Activated CD4-positive, alpha-beta T cell treated with anti-CD3 and anti-CD28 coated beads, Interleukin-2, amount 10 ng/mL, durations not matched to agents 24 days and 14 days (primary cell): ENCODE data around the gene MYBPC1. TPM values are rescaled to one million over a fixed set of nuclear protein-coding genes. Genes with fewer than 3 reads are reported as not detected.

ENCODE experiments used
- DNase-seq: peaks from one replicate; pipeline ENCODE4 v3.0.0; 2022
- H3K27ac Mint-ChIP-seq: one replicate; pipeline ENCODE4 v1.8.0; 2022; ENCODE audit warnings: mild to moderate bottlenecking, mixed read lengths
- H3K27me3 Mint-ChIP-seq: one replicate; pipeline ENCODE4 v1.8.0; 2022; ENCODE audit warnings: mixed read lengths
- H3K36me3 Mint-ChIP-seq: one replicate; pipeline ENCODE4 v1.8.0; 2022; ENCODE audit warnings: low read depth, mild to moderate bottlenecking, mixed read lengths
- H3K4me1 Mint-ChIP-seq: one replicate; pipeline ENCODE4 v1.8.0; 2021; ENCODE audit warnings: mixed read lengths
- H3K4me3 Mint-ChIP-seq: one replicate; pipeline ENCODE4 v1.8.0; 2022; ENCODE audit warnings: mild to moderate bottlenecking, moderate library complexity, mixed read lengths
- H3K9me3 Mint-ChIP-seq: one replicate; pipeline ENCODE4 v1.8.0; 2021; ENCODE audit warnings: mixed read lengths
- intact Hi-C: fragments of 100-400 bp; cut with micrococcal nuclease; formaldehyde crosslinking; loops from one replicate; pipeline ENCODE4 v1.15.1; 2023
- total RNA-seq: library from RNA; stranded (reverse); gene quantifications from 2 replicates; pipeline ENCODE4 v1.2.3, GENCODE V29; 2022

MYBPC1 gene
- total RNA-seq, 1 donor from 2014 or later, result not detected

GRCh38 chr12:101698800-101699347 is 104.1 kb downstream of the MYBPC1 start:
- Mint-ChIP-seq H3K27ac (no peak overlapping the region), H3K4me3 (peak overlapping the region; percentile 87), H3K27me3 (peaks cover 21% of the 10 kb centered on the region), H3K4me1 (peaks cover 18% of the 10 kb centered on the region), H3K36me3 (no peaks in the 10 kb centered on the region), H3K9me3 (no peaks in the 10 kb centered on the region)
- intact Hi-C loops, result loop anchor here (5.0 kb wide), 2 partner anchors 43 to 133 kb away; partner anchors contain the start of gene GNPTAB
- no peak for DNase-seq

GRCh38 chr12:101700299-101700820 is 105.6 kb downstream of the MYBPC1 start:
- H3K36me3 Mint-ChIP-seq, result no peaks in the 10 kb centered on the region
- H3K27me3 Mint-ChIP-seq, result peaks cover 18% of the 10 kb centered on the region
- H3K4me3 Mint-ChIP-seq, result no peak overlapping the region
- intact Hi-C loops, result no loop called here
- no peak overlapping the region for H3K27ac Mint-ChIP-seq
- no peaks in the 10 kb centered on the region for H3K9me3 Mint-ChIP-seq
- H3K4me1 Mint-ChIP-seq, result peaks cover 16% of the 10 kb centered on the region
- DNase-seq, result no peak

GRCh38 chr12:101703487-101703886 is 108.7 kb downstream of the MYBPC1 start:
- Mint-ChIP-seq H3K27me3 (peaks cover 18% of the 10 kb centered on the region), H3K9me3 (no peaks in the 10 kb centered on the region), H3K4me1 (peaks cover 10% of the 10 kb centered on the region), H3K4me3 (no peak overlapping the region), H3K27ac (no peak overlapping the region), H3K36me3 (no peaks in the 10 kb centered on the region)
- no peak for DNase-seq
- intact Hi-C loops, result no loop called here

GRCh38 chr12:101706403-101706802 is 111.6 kb downstream of the MYBPC1 start:
- H3K9me3 Mint-ChIP-seq, result no peaks in the 10 kb centered on the region
- intact Hi-C loops, result no loop called here
- H3K4me3 Mint-ChIP-seq, result no peak overlapping the region
- H3K4me1 Mint-ChIP-seq, result peaks cover 10% of the 10 kb centered on the region
- no peak overlapping the region for H3K27ac Mint-ChIP-seq
- H3K27me3 Mint-ChIP-seq, result peaks cover 2% of the 10 kb centered on the region
- DNase-seq, result no peak
- no peaks in the 10 kb centered on the region for H3K36me3 Mint-ChIP-seq

GRCh38 chr12:101707131-101707782 is 112.5 kb downstream of the MYBPC1 start:
- no peak for DNase-seq
- peaks cover 2% of the 10 kb centered on the region for H3K27me3 Mint-ChIP-seq
- no peaks in the 10 kb centered on the region for H3K36me3 Mint-ChIP-seq
- H3K4me3 Mint-ChIP-seq, result no peak overlapping the region
- intact Hi-C loops, result no loop called here
- H3K9me3 Mint-ChIP-seq, result no peaks in the 10 kb centered on the region
- H3K4me1 Mint-ChIP-seq, result peaks cover 10% of the 10 kb centered on the region
- H3K27ac Mint-ChIP-seq, result no peak overlapping the region

GRCh38 chr12:101710288-101710687 is 115.5 kb downstream of the MYBPC1 start:
- Mint-ChIP-seq H3K27ac (no peak overlapping the region), H3K9me3 (no peaks in the 10 kb centered on the region), H3K4me1 (peaks cover 10% of the 10 kb centered on the region), H3K36me3 (no peaks in the 10 kb centered on the region), H3K4me3 (no peak overlapping the region), H3K27me3 (peaks cover 2% of the 10 kb centered on the region)
- intact Hi-C loops, result no loop called here
- DNase-seq, result no peak

GRCh38 chr12:101713059-101713682 is 118.4 kb downstream of the MYBPC1 start:
- no peaks in the 10 kb centered on the region for H3K36me3 Mint-ChIP-seq
- H3K4me1 Mint-ChIP-seq, result peaks cover 6% of the 10 kb centered on the region
- no peaks in the 10 kb centered on the region for H3K27me3 Mint-ChIP-seq
- DNase-seq, result no peak
- H3K4me3 Mint-ChIP-seq, result no peak overlapping the region
- no peak overlapping the region for H3K27ac Mint-ChIP-seq
- intact Hi-C loops, result no loop called here
- H3K9me3 Mint-ChIP-seq, result no peaks in the 10 kb centered on the region

- Mint-ChIP-seq H3K9me3 (no peaks in the 10 kb centered on the region), H3K27ac (no peak overlapping the region), H3K4me1 (peaks cover 6% of the 10 kb centered on the region), H3K36me3 (no peaks in the 10 kb centered on the region), H3K27me3 (no peaks in the 10 kb centered on the region), H3K4me3 (no peak overlapping the region)
- intact Hi-C loops, result no loop called here
- DNase-seq, result no peak
Measured at GRCh38 chr12:101713930-101714329, 119.2 kb downstream of the MYBPC1 start.

GRCh38 chr12:101714877-101715444 is 120.2 kb downstream of the MYBPC1 start:
- no peaks in the 10 kb centered on the region for H3K9me3 Mint-ChIP-seq
- no peak overlapping the region for H3K4me3 Mint-ChIP-seq
- H3K4me1 Mint-ChIP-seq, result no peaks in the 10 kb centered on the region
- no peak overlapping the region for H3K27ac Mint-ChIP-seq
- H3K27me3 Mint-ChIP-seq, result no peaks in the 10 kb centered on the region
- no peak for DNase-seq
- no peaks in the 10 kb centered on the region for H3K36me3 Mint-ChIP-seq
- intact Hi-C loops, result no loop called here

GRCh38 chr12:101719566-101719965 is 124.8 kb downstream of the MYBPC1 start:
- H3K27ac Mint-ChIP-seq, result no peak overlapping the region
- H3K4me1 Mint-ChIP-seq, result no peaks in the 10 kb centered on the region
- no peak overlapping the region for H3K4me3 Mint-ChIP-seq
- no peaks in the 10 kb centered on the region for H3K9me3 Mint-ChIP-seq
- DNase-seq, result no peak
- intact Hi-C loops, result no loop called here
- no peaks in the 10 kb centered on the region for H3K36me3 Mint-ChIP-seq
- H3K27me3 Mint-ChIP-seq, result no peaks in the 10 kb centered on the region

GRCh38 chr12:101720118-101720517 is 125.3 kb downstream of the MYBPC1 start:
- intact Hi-C loops, result no loop called here
- no peak overlapping the region for H3K27ac Mint-ChIP-seq
- no peaks in the 10 kb centered on the region for H3K36me3 Mint-ChIP-seq
- H3K4me3 Mint-ChIP-seq, result no peak overlapping the region
- DNase-seq, result no peak
- no peaks in the 10 kb centered on the region for H3K9me3 Mint-ChIP-seq
- H3K27me3 Mint-ChIP-seq, result no peaks in the 10 kb centered on the region
- H3K4me1 Mint-ChIP-seq, result no peaks in the 10 kb centered on the region

GRCh38 chr12:101722392-101722791 is 127.6 kb downstream of the MYBPC1 start:
- no peak overlapping the region for H3K4me3 Mint-ChIP-seq
- H3K4me1 Mint-ChIP-seq, result peaks cover 4% of the 10 kb centered on the region
- H3K9me3 Mint-ChIP-seq, result no peaks in the 10 kb centered on the region
- H3K27me3 Mint-ChIP-seq, result no peaks in the 10 kb centered on the region
- no peak for DNase-seq
- no peak overlapping the region for H3K27ac Mint-ChIP-seq
- no peaks in the 10 kb centered on the region for H3K36me3 Mint-ChIP-seq
- intact Hi-C loops, result no loop called here

GRCh38 chr12:101727098-101727497 is 132.3 kb downstream of the MYBPC1 start:
- intact Hi-C loops, result no loop called here
- H3K4me1 Mint-ChIP-seq, result peaks cover 4% of the 10 kb centered on the region
- peaks cover 6% of the 10 kb centered on the region for H3K36me3 Mint-ChIP-seq
- no peaks in the 10 kb centered on the region for H3K9me3 Mint-ChIP-seq
- no peak overlapping the region for H3K27ac Mint-ChIP-seq
- no peaks in the 10 kb centered on the region for H3K27me3 Mint-ChIP-seq
- DNase-seq, result no peak
- no peak overlapping the region for H3K4me3 Mint-ChIP-seq

- H3K4me3 Mint-ChIP-seq, result no peak overlapping the region
- H3K27me3 Mint-ChIP-seq, result no peaks in the 10 kb centered on the region
- no peak overlapping the region for H3K27ac Mint-ChIP-seq
- no peak for DNase-seq
- no peaks in the 10 kb centered on the region for H3K9me3 Mint-ChIP-seq
- intact Hi-C loops, result no loop called here
- peaks cover 6% of the 10 kb centered on the region for H3K36me3 Mint-ChIP-seq
- H3K4me1 Mint-ChIP-seq, result peaks cover 4% of the 10 kb centered on the region
Measured at GRCh38 chr12:101729842-101730241, 135.1 kb downstream of the MYBPC1 start.
